HEK293T (cell line): ENCODE results near the gene KIAA1671.
"Not testable (repeated sequence)": the region's sequence is repeated elsewhere in the genome, so short reads cannot be mapped to it uniquely, and the experiment has no call there.

Source experiments
- CTCF ChIA-PET: fragments of 350-600 bp; formaldehyde crosslinking; extraction: SDS; loops from one replicate; lab custom pipeline; 2021; ENCODE audit warnings: antibody characterized with exemption, inconsistent platforms; lab: Yijun Ruan, JAX
- POLR2A ChIA-PET: fragments of 350-600 bp; formaldehyde crosslinking; extraction: SDS; loops from one replicate; lab custom pipeline; 2020; ENCODE audit warnings: antibody characterized with exemption, inconsistent platforms; lab: Yijun Ruan, JAX
- DNase-seq: peaks from one replicate; pipeline ENCODE4 v3.0.0; 2012; ENCODE audit warnings: mixed read lengths; ENCODE audit errors: extremely low spot score
- ARNT ChIP-seq: fragments of 450-650 bp; IDR thresholded peaks from 2 replicates; pipeline ENCODE4 v1.6.1; 2017; ENCODE audit warnings: mild to moderate bottlenecking
- BHLHE40 ChIP-seq: fragments of 450-650 bp; IDR thresholded peaks from 2 replicates; pipeline ENCODE4 v1.6.1; 2016; ENCODE audit warnings: mild to moderate bottlenecking, moderate library complexity, borderline replicate concordance
- CTBP1 ChIP-seq: fragments of 450-650 bp; IDR thresholded peaks from 2 replicates; pipeline ENCODE4 v1.6.1; 2016; ENCODE audit warnings: borderline replicate concordance
- ELF4 ChIP-seq: fragments of 450-650 bp; IDR thresholded peaks from 2 replicates; pipeline ENCODE4 v1.6.1; 2017; ENCODE audit warnings: antibody characterized with exemption
- FOXA1 ChIP-seq: fragments of 450-650 bp; IDR thresholded peaks from 2 replicates; pipeline ENCODE4 v1.6.1; 2016; ENCODE audit warnings: mild to moderate bottlenecking
- FOXK2 ChIP-seq: fragments of 450-650 bp; IDR thresholded peaks from 2 replicates; pipeline ENCODE4 v1.6.1; 2016; ENCODE audit warnings: mild to moderate bottlenecking
- FOXM1 ChIP-seq: fragments of 450-650 bp; IDR thresholded peaks from 2 replicates; pipeline ENCODE4 v1.6.1; 2017; ENCODE audit warnings: mild to moderate bottlenecking, borderline replicate concordance
- HDGF ChIP-seq: fragments of 450-650 bp; IDR thresholded peaks from 2 replicates; pipeline ENCODE4 v1.6.1; 2017; ENCODE audit warnings: antibody characterized with exemption, borderline replicate concordance
- L3MBTL2 ChIP-seq: fragments of 450-650 bp; conservative IDR thresholded peaks from 2 replicates; pipeline ENCODE4 v1.6.1; 2016; ENCODE audit warnings: mild to moderate bottlenecking
- LEF1 ChIP-seq: fragments of 450-650 bp; IDR thresholded peaks from 2 replicates; pipeline ENCODE4 v1.6.1; 2017; ENCODE audit warnings: mild to moderate bottlenecking, borderline replicate concordance
- NFRKB ChIP-seq: fragments of 450-650 bp; IDR thresholded peaks from 2 replicates; pipeline ENCODE4 v1.6.1; 2016; ENCODE audit warnings: mild to moderate bottlenecking, moderate library complexity
- PKNOX1 ChIP-seq: fragments of 450-650 bp; IDR thresholded peaks from 2 replicates; pipeline ENCODE4 v1.6.1; 2016
- SP1 ChIP-seq: fragments of 450-650 bp; IDR thresholded peaks from 2 replicates; pipeline ENCODE4 v1.6.1; 2017
- SUZ12 ChIP-seq: fragments of 450-650 bp; IDR thresholded peaks from 2 replicates; pipeline ENCODE4 v1.6.1; 2016; ENCODE audit warnings: mild to moderate bottlenecking
- TARDBP ChIP-seq: fragments of 450-650 bp; IDR thresholded peaks from 2 replicates; pipeline ENCODE4 v1.6.1; 2016
- ZNF384 ChIP-seq: fragments of 450-650 bp; IDR thresholded peaks from 2 replicates; pipeline ENCODE4 v1.6.1; 2016

The KIAA1671 gene

GRCh38 chr22:25177226-25177625 is 224.7 kb downstream of the KIAA1671 start:
- CTCF ChIA-PET, result no interaction called here
- no peak for DNase-seq
- POLR2A ChIA-PET, result no interaction called here
- no peak for TF ChIP-seq PKNOX1
- no peak for TF ChIP-seq ZNF384
- no peak for TF ChIP-seq HDGF
- no peak for TF ChIP-seq LEF1
- no peak for TF ChIP-seq NFRKB

- no peak for DNase-seq
- no peak for TF ChIP-seq HDGF
- no peak for TF ChIP-seq L3MBTL2
- TF ChIP-seq ZNF384, result no peak
- no peak for TF ChIP-seq FOXM1
- TF ChIP-seq ARNT, result no peak
- no peak for TF ChIP-seq LEF1
- TF ChIP-seq TARDBP, result no peak
- TF ChIP-seq CTBP1, result no peak
- no peak for TF ChIP-seq SUZ12
- TF ChIP-seq FOXA1, result no peak
- TF ChIP-seq PKNOX1, result no peak
- TF ChIP-seq NFRKB, result no peak
- no peak for TF ChIP-seq SP1
- CTCF ChIA-PET, result no interaction called here
- POLR2A ChIA-PET, result no interaction called here
Measured at GRCh38 chr22:25177895-25178294, 225.4 kb downstream of the KIAA1671 start.

- DNase-seq, POLR2A ChIA-PET, CTCF ChIA-PET: not testable (repeated sequence)
Measured at GRCh38 chr22:25178348-25178747, 225.8 kb downstream of the KIAA1671 start.

GRCh38 chr22:25178869-25179631 is 226.5 kb downstream of the KIAA1671 start:
- CTCF ChIA-PET, DNase-seq, POLR2A ChIA-PET: not testable (repeated sequence)

- ChIA-PET CTCF (no interaction called here), POLR2A (no interaction called here)
- DNase-seq, result no peak
- TF ChIP-seq LEF1 (no peak), FOXK2 (no peak), FOXM1 (no peak), ARNT (no peak), NFRKB (no peak), TARDBP (no peak), ELF4 (no peak), L3MBTL2 (no peak), BHLHE40 (no peak), PKNOX1 (no peak), FOXA1 (no peak), SP1 (no peak), HDGF (no peak), SUZ12 (no peak), ZNF384 (no peak), CTBP1 (no peak)
Measured at GRCh38 chr22:25182131-25183110, 229.9 kb downstream of the KIAA1671 start.

GRCh38 chr22:25183949-25184619 is 231.6 kb downstream of the KIAA1671 start:
- TF ChIP-seq SP1 (no peak), PKNOX1 (no peak), ARNT (no peak), ELF4 (no peak), NFRKB (no peak), TARDBP (no peak), ZNF384 (no peak), SUZ12 (no peak), HDGF (no peak), FOXA1 (no peak), LEF1 (no peak)
- CTCF ChIA-PET, result interaction anchor here (0.8 kb wide), 1 partner anchor 18 kb away, joined by 4 read pairs; no protein-coding TSS in a partner anchor
- POLR2A ChIA-PET, result no interaction called here

More at GRCh38 chr22:25183949-25184619, 231.6 kb downstream of the KIAA1671 start:
- no peak for DNase-seq
